Activated B cell treated with CpG ODN at 0.5 μM for 24 hours (primary cell): Measurements from ENCODE around the gene TFF3. TPM values are rescaled to one million over a fixed set of nuclear protein-coding genes. Genes with fewer than 3 reads are reported as not detected.

Experiments used
- ATAC-seq: fragments of 200-7000 bp; cut with Tn5 transposase; one replicate; pipeline ENCODE4 v1.10.0; 2021; ENCODE audit warnings: low read depth, mild to moderate bottlenecking, moderate library complexity
- CTCF ChIA-PET: fragments of 350-600 bp; sonication (Branson Sonifier 250); formaldehyde crosslinking; loops from one replicate; lab custom pipeline; 2021; ENCODE audit warnings: antibody characterized with exemption; lab: Charles Lee
- POLR2A ChIA-PET: fragments of 350-600 bp; sonication (Branson Sonifier 250); formaldehyde crosslinking; loops from one replicate; lab custom pipeline; 2021; ENCODE audit warnings: antibody characterized with exemption; lab: Charles Lee
- DNase-seq: peaks from one replicate; pipeline ENCODE4 v3.0.0; 2022
- H3K27ac Mint-ChIP-seq: one replicate; pipeline ENCODE4 v1.8.0; 2020; ENCODE audit warnings: mixed read lengths
- H3K27me3 Mint-ChIP-seq: one replicate; pipeline ENCODE4 v1.8.0; 2021; ENCODE audit warnings: mixed read lengths
- H3K36me3 Mint-ChIP-seq: one replicate; pipeline ENCODE4 v1.8.0; 2021; ENCODE audit warnings: low read depth, mixed read lengths
- H3K4me1 Mint-ChIP-seq: one replicate; pipeline ENCODE4 v1.8.0; 2021; ENCODE audit warnings: mixed read lengths
- H3K4me3 Mint-ChIP-seq: one replicate; pipeline ENCODE4 v1.8.0; 2020; ENCODE audit warnings: mild to moderate bottlenecking, mixed read lengths
- H3K9me3 Mint-ChIP-seq: one replicate; pipeline ENCODE4 v1.8.0; 2020; ENCODE audit warnings: mixed read lengths
- CTCF ChIP-seq: fragments of 200-600 bp; IDR thresholded peaks from one replicate; pipeline ENCODE4 v1.8.0; 2022; ENCODE audit warnings: antibody characterized with exemption, mild to moderate bottlenecking
- intact Hi-C: fragments of 100-400 bp; cut with micrococcal nuclease; formaldehyde crosslinking; loops from one replicate; pipeline ENCODE4 v1.15.1; 2024
- total RNA-seq: library from RNA; stranded (reverse); gene quantifications from 2 replicates; pipeline ENCODE4 v1.2.3, GENCODE V29; 2022

Gene TFF3
- total RNA-seq, 1 donor from 2014 or later, result not detected

DNA sequence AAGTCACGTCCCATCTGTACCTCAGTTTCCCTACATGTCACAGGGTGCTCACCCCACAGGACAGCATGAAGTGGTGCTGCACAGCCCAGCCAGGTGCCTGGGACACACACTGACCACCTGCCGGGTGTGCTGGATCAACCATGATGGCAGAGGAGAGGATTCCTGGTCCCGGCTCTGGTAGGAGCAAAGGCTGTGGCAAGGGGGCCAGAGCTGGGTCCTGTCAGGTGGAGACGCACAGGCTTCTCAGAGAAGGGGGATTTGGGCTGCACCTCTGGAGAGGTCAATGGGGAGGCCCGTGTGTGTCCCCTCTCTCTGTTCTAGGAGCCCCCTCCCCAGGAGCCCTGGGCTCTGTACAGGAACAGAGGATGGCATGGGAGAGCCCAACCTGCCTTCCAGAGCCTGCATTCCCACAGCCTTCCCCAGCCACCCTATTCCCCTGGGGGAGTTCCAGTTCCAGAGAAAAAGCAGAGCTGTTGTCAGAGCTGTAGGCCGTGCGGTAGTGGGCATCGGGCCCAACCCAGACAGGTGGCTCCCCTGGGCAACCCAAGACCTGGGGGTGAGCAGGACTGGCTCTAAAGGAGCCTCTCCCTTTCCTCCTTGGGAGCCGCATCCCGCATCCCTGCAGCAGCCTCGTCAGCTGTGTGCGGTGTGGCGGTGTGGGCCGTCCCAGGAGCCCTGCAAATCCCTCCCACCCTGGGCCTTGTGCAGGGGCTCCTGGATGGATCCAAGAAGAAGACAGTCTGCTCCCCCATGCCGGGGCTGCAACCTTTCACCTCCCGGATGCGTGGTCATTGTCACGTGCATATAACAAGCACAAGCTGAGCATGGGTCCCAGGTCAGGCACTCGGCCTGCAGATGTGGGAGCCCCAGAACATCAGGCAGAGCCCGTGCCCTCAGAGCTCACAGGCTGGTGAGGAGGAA lies 2.9 kb upstream of the TFF3 start:
- ATAC-seq (no peak), DNase-seq (no peak)
- TF ChIP-seq CTCF, result no peak
- POLR2A ChIA-PET, result no interaction called here
- H3K9me3 Mint-ChIP-seq, result no peaks in the 10 kb centered on the region
- H3K27ac Mint-ChIP-seq, result no peak overlapping the region
- intact Hi-C loops, result no loop called here
- peaks cover 17% of the 10 kb centered on the region for H3K4me1 Mint-ChIP-seq
- H3K27me3 Mint-ChIP-seq, result peaks cover 5% of the 10 kb centered on the region
- H3K36me3 Mint-ChIP-seq, result no peaks in the 10 kb centered on the region
- CTCF ChIA-PET, result interaction anchor here (1.0 kb wide), 1 partner anchor 8 kb away, joined by 5 read pairs; no protein-coding TSS in a partner anchor
- H3K4me3 Mint-ChIP-seq, result no peak overlapping the region

DNA sequence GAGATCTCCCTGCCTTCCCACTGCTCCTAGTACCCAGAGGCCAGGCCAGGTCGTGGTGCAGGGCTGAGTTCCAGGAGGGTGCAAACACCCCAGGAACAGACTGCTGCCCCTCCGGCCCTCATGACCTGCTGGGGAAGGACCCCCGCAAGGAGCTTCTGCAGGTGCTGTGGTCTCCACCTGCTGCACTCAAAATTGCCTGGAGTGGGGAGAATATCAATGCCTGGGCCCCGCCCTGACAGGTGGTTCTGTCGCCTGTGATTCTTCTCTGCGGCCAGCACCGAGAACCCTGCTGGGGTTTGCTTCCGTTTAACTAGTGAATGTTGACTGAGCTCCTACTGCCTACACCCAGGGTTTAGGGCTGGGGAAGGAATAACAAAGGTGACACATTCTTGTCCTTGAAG lies 2.1 kb upstream of the TFF3 start:
- intact Hi-C loops, result no loop called here
- ChIA-PET POLR2A (interaction anchor here (0.6 kb wide), 1 partner anchor 99 kb away, joined by 3 read pairs; no protein-coding TSS in a partner anchor), CTCF (no interaction called here)
- no peak overlapping the region for H3K27ac Mint-ChIP-seq
- no peak overlapping the region for H3K4me3 Mint-ChIP-seq
- DNase-seq, result no peak
- no peak for ATAC-seq
- H3K4me1 Mint-ChIP-seq, result peaks cover 17% of the 10 kb centered on the region
- no peaks in the 10 kb centered on the region for H3K36me3 Mint-ChIP-seq
- no peaks in the 10 kb centered on the region for H3K27me3 Mint-ChIP-seq
- H3K9me3 Mint-ChIP-seq, result no peaks in the 10 kb centered on the region
- no peak for TF ChIP-seq CTCF

DNA sequence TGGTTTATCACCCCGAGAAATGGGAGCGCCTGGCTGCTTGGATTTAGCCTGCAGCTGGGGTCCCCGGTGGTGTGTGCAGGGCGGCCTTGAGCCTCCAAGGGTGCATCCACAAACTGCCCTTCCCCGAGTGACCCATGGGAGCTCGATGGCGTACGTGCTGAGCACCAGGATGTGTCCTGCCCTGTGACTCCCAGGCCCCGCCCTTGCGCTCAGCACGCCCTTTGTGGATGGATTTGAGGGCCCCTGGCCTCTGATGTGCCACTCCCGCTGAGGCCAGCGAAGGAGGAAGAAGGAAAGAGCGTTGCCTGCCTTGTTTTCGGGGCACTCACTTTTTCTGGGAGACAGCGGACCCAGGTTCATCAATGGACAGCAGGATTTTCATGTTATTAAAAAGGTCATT lies 1.7 kb upstream of the TFF3 start:
- no peak for TF ChIP-seq CTCF
- no peak for ATAC-seq
- DNase-seq, result no peak
- H3K4me3 Mint-ChIP-seq, result no peak overlapping the region
- H3K27me3 Mint-ChIP-seq, result no peaks in the 10 kb centered on the region
- no peak overlapping the region for H3K27ac Mint-ChIP-seq
- intact Hi-C loops, result no loop called here
- H3K4me1 Mint-ChIP-seq, result peaks cover 17% of the 10 kb centered on the region
- no peaks in the 10 kb centered on the region for H3K36me3 Mint-ChIP-seq
- CTCF ChIA-PET, result no interaction called here
- POLR2A ChIA-PET, result interaction anchor here (0.6 kb wide), 1 partner anchor 99 kb away, joined by 3 read pairs; no protein-coding TSS in a partner anchor
- no peaks in the 10 kb centered on the region for H3K9me3 Mint-ChIP-seq

DNA sequence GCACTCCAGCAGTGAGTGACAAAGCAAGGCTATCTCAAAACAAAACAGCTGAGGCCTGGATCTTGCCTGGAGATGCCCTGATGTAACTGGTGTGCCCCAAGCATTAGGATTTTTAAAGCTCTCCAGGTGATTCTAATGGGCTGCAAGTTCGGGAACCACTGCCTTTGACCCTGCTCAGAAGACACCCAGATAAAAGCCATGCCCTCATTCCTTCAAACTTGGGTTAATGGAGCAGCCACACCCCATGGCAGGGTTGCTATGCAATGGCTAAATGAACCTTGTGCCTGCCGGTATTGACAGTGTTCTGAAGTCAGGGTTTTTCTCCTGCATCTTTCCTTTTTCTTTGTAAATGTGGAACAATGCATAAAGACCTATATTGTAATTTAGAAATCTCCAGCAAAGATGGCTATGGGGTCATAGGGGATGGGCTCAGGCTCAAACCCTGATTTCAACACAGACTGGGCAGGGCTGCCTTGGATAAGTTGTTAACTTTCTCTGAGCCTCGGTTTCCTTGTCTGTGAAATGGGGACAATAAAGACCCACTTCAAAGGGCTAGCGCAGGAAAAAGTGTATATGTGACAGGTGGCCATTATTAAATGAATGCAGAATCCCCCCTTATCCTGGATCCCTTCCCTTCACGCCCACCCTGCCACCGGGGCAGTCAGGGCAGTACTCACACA lies 453 bp downstream of the TFF3 start:
- Mint-ChIP-seq H3K27me3 (no peaks in the 10 kb centered on the region), H3K27ac (no peak overlapping the region), H3K36me3 (no peaks in the 10 kb centered on the region), H3K9me3 (no peaks in the 10 kb centered on the region), H3K4me3 (no peak overlapping the region), H3K4me1 (peaks cover 14% of the 10 kb centered on the region)
- ATAC-seq (no peak), DNase-seq (no peak)
- intact Hi-C loops, result no loop called here
- TF ChIP-seq CTCF, result no peak
- ChIA-PET CTCF (no interaction called here), POLR2A (interaction anchor here (0.5 kb wide), 2 partner anchors 49 to 72 kb away, joined by 3 read pairs; no protein-coding TSS in a partner anchor)

DNA sequence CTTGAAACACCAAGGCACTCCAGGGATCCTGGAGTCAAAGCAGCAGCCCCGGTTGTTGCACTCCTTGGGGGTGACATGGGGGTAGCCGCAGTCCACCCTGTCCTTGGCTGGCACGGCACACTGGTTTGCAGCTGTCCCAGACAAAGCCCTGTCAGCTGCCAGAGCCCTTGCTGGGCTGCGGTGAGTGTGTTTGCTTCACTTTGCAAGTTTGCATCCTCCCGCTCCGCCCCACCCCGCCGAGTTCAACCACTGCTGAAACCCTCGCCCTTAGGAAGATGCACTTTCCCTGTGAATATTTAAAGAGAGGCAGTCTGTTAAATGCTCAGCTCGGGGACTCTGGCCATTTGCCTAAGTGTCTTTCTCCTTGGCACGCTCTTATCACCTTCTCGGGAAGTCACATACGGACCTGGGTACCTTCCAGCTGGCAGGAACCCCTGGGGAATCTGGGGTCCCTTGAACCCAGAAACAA lies 1.7 kb downstream of the TFF3 start:
- Mint-ChIP-seq H3K36me3 (no peaks in the 10 kb centered on the region), H3K27ac (no peak overlapping the region), H3K27me3 (peaks cover 3% of the 10 kb centered on the region), H3K4me1 (peaks cover 9% of the 10 kb centered on the region), H3K4me3 (no peak overlapping the region), H3K9me3 (no peaks in the 10 kb centered on the region)
- no peak for ATAC-seq
- DNase-seq, result no peak
- intact Hi-C loops, result no loop called here
- ChIA-PET CTCF (no interaction called here), POLR2A (no interaction called here)
- TF ChIP-seq CTCF, result no peak
